NCI-H226 (cell line): ENCODE data around the gene ASGR1.
A peak's percentile ranks its signal among the peaks of the same experiment; 100 is the strongest.
"Not testable (repeated sequence)": the region's sequence is repeated elsewhere in the genome, so short reads cannot be mapped to it uniquely, and the experiment has no call there.

ENCODE experiments used
- DNase-seq: peaks from one replicate; pipeline ENCODE4 v3.0.0-alpha.2; 2015

The ASGR1 gene

GRCh38 chr17:7146115-7146514, 33.1 kb downstream of the ASGR1 start:
- no peak for DNase-seq

GRCh38 chr17:7144213-7144612, 35.0 kb downstream of the ASGR1 start:
- DNase-seq = no peak

GRCh38 chr17:7141824-7142223, 37.3 kb downstream of the ASGR1 start:
- no peak for DNase-seq

GRCh38 chr17:7139400-7139799, 39.8 kb downstream of the ASGR1 start:
- DNase-seq = no peak

GRCh38 chr17:7138800-7139381, 40.3 kb downstream of the ASGR1 start:
- no peak for DNase-seq

- DNase-seq = no peak
Observed at GRCh38 chr17:7137171-7137943, 41.8 kb downstream of the ASGR1 start.

GRCh38 chr17:7136266-7136877, 42.8 kb downstream of the ASGR1 start:
- DNase-seq = peak; percentile 34

- no peak for DNase-seq
Observed at GRCh38 chr17:7133916-7134315, 45.3 kb downstream of the ASGR1 start.

GRCh38 chr17:7133424-7133823, 45.7 kb downstream of the ASGR1 start:
- DNase-seq = no peak

GRCh38 chr17:7132511-7133094, 46.6 kb downstream of the ASGR1 start:
- DNase-seq = peak; percentile 22

- DNase-seq = no peak
Observed at GRCh38 chr17:7131423-7131791, 47.8 kb downstream of the ASGR1 start.

- DNase-seq = peak; percentile 45
Observed at GRCh38 chr17:7130621-7131422, 48.3 kb downstream of the ASGR1 start.

GRCh38 chr17:7129311-7129710, 49.9 kb downstream of the ASGR1 start:
- no peak for DNase-seq

- no peak for DNase-seq
Observed at GRCh38 chr17:7128160-7128559, 51.0 kb downstream of the ASGR1 start.

- not testable (repeated sequence) for DNase-seq
Observed at GRCh38 chr17:7127501-7127900, 51.7 kb downstream of the ASGR1 start.

- not testable (repeated sequence) for DNase-seq
Observed at GRCh38 chr17:7126386-7126785, 52.8 kb downstream of the ASGR1 start.

GRCh38 chr17:7124923-7125322, 54.2 kb downstream of the ASGR1 start:
- no peak for DNase-seq

GRCh38 chr17:7123844-7124243, 55.3 kb downstream of the ASGR1 start:
- no peak for DNase-seq
